ENCODE measurements around the gene DAPK1.

DAPK1 gene

DNA sequence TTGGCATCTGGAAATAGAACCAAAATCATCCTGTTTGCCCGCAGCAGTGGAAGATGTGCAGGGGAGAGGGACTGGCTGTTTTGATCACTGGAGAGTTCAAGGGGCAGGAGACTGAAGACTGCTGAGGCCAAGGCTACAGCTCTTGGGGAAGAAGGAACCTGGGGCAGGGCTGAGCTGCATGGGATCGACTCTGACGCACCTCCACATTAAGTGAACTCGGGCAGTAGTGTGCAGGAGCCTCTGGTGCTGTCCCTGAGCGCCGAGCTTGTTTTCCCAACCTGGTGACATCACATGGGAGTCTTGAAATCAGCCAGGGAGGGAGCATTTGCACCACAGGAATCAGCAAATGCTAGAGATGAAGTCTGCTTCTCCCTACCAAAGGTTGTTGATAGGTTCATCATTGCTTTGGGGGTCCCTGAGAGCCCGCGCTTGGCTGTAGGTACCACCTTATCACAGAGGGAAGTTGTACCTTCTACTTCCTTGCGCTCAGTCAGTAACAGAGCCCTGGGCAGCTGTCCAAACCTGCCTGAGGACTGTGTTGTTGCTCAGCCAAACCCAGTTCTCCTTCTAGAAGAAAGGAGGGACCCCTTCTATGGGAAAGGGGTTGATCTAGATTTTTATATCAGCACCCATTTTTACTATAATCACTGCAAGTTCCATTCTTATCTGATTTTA, 175.9 kb downstream of the DAPK1 start:
- no peak for ATAC-seq

DNA sequence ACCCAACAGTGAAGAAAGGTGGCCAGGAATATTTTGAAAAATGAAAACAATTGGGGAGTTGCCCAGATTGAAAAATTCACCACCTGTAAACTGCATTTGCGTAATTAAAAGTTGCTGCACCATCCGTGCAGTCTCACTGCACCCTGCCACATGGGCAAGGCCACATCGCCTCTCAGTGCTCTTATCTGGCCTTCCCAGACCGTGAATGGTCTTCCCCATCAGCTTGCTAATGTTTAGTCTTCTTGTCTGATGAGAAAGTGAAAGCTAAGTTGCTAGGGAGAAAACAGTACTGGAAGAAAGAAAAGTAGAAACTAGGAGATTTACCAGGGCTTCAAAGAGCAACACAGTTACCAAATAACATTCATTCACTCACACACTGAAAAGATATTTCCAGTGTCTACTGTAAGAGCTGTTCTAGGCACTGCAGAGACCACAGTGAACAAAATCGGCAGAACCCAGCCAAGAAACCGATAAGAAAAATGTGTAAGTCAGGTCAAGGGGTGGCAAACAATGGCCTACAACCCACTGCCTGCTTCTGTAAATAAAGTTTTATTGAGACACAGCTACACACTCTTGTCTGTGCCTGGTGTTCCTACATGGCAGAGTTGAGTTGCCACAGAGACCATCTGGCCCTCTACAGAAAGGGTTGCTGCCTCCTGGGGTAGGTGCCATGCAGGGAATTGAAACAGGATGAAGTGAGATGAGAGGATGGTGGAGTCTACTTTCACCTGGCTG, 177.1 kb downstream of the DAPK1 start:
- no peak for ATAC-seq

DNA sequence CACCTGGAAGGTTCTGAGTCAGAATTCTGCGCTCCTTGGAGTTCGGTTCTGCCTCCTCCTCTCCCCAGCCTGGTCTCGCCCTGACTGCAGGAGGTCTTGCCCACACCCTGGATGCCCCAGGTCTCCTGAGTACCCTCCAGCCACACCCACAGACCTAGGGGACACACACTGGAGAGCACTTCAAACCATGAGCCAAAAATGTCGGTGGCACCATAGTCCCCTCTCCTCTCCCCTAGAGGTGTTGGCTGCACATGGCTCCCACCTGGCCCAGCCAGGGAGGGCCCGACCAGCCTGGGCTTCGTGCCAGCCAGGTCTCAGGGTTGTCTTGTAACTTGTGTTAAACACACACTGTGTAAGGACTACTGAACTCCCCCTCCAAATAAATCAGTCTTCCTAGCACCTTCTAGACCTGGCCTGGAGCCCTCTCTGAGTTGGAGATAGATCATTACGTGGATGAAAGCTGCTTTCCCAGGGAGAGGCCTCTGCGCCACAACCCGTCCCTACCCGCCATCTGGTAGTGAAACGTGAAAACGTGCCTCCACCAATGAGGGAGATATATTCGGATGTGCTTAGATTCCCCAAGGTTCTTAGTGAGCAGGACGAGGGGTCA, 178.3 kb downstream of the DAPK1 start:
- ATAC-seq, result no peak

DNA sequence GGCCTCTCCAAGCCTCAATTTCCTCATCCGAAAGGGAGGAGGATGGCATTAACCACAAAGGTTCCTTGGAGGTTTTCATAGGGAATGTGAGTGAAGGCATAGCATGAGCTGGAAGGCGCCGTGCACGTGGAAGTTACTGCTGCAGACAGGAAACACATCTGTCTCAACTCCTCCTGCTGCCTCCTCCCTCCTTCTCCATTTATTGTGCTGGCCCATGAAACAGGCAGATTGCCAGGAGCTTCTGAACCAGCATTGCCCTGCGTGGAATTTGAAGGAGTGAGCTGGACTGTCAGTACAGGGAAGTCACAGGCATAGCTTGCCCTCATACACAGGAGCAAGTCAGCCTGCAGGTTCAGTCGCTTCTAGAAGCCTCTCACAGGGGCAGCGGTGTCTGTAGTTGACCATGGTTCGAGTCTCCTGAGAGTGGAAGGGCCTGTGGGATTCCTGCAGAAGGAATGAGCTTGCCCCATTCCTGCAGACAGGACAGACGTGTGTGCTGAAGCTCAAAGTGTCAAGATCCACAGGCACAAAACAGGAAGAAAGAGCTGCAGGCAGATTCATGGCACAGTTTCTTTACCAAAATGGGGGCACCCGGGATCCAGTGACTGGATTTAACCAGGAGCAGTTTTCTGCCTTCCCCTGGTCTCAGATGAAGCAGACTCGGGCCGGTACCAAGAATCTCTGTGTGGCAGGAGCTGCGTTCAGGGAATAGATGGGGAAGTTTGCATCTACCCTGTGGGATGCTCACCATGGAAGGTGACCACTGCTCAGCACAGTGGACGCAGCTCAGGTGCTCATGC, 179.5 kb downstream of the DAPK1 start:
- ATAC-seq, result no peak

DNA sequence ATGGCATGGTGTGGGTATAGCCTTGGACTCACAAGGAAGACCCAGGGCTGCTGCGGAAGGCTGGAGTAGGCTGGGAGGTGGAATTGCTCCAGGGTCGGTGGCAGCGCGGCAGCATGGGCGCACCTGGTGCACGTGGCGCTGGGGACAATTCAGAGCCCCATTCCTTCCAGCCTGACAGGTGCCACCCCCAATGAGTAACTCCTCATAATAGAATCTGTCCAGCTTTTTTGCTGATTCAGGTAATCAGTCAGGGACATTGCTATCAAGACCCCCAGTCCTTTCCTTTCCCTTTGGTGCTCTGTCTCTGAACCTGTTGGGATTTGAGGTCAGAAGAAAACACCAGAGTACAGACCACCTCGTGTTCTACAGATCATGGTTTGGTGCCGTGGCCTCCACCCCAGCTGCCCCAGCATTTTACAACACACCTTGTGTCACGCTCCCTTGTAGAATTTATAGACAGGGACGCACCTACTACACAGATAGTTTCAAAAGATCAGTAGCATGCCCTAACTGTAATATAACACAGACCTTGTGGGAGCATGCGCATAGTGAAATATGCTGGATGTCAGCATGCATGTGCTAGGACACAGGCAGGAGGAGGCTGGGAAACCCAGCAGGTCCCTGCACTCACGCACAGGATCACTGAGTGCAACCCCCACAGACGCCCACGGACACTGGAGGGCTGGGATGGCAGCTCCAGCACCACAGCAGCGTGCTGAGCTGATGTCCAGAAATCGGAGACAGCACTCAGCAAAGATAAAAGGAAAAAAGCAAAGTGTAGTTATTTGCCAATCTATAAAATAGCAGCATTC, 180.3 kb downstream of the DAPK1 start:
- no peak for ATAC-seq

DNA sequence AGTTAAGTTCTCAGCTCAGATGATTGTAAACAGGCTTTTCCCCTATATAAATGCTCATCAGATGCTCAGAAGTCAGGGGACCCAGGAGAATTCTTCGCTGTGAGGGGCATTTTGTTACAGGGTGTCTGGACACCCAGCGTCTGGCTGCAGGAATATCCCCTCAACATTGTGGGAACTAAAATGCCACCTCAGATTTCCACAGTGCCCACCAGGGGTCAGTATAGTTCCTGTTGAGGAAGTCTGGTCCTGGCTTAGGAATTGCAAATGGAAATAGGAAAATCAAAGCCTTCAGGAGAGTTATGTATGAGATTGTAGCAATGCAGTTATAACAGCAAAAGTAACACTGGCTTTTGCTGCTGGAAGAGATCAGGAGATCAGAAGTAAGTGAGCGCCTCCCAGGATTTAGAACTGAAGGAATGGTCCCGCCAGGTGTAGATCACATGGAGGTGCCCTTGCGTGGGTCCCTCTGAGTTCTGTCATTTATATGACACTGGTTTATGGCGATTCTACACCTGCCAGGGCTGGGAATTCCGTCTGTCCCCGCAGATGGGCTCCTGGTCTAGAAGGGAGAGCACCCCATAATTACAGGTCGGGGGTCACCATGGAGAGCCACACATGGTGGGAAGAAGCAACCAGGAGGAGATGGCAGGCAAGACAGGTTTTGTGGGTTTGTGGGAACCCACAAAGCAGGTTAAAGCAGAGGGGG, 181.1 kb downstream of the DAPK1 start:
- ATAC-seq, result no peak

DNA sequence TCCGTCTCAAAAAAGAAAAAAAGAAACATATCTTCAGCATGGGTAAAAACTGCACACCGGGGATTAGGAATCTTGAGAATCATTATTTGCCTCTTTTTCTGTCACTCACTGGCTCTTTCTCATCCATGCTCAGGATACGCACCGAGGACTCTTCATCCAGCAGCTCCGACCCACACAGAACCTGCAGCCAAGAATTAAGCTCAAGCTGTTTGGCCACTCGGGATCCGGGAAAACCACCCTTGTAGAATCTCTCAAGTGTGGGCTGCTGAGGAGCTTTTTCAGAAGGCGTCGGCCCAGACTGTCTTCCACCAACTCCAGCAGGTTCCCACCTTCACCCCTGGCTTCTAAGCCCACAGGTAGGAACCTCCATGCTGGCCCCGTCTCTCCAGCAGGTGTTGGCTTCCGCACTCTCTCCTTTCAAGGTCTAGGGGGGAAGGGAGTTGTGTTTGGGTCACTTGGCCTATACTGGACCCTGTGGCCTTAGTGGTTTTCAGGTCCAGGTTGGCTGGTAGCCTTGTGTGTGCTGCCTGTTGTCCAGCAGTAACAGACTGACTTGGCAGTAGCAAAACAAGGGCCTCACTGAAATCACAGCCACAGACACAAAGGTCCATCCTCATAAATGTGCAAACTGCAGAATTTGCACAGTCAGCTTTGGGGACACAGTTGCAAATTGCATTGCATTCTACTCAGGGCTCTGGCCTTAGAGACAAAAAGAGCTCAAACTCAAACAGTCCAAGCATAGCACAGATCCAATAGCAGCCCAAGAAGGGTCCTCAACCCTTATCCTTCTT, 183.8 kb downstream of the DAPK1 start:
- ATAC-seq, result no peak

DNA sequence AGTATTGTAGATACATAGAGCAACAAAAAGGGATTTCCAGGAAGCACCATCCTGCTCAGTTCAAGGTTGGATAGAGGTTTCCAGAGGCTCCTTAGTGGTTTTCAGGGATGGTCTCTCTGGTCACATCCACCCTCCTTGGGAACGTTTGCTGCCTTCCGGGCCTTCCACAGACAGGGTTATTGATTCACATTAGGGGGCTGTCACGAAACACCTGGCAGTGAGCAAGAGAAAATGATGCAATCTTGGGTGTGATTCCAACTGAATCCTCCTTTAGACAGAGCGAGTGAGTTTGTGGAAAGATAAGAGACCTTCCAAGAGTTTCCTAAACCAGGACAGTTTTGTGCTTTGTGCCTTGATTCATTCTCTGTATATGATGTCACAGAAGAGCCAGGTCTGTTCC, 184.4 kb downstream of the DAPK1 start:
- no peak for ATAC-seq

DNA sequence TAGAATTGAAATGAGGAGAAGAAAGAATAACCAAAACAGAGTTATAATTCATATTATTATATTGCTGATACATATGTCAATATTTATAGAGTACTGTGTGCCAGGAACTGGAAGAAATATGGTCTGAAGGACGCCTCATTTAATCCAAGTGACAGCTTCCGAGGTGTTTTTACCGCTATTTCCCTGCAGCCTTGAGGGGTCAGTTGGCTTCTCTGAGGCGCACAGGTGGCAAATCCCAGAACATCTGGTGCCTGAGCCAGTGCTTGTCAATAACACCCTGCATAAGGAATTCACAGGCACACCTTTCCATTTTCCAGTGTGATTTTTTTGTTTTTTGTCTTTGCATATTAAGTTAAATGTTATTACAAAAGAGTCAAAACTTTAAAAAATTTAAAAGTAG, 185.0 kb downstream of the DAPK1 start:
- ATAC-seq, result no peak

DNA sequence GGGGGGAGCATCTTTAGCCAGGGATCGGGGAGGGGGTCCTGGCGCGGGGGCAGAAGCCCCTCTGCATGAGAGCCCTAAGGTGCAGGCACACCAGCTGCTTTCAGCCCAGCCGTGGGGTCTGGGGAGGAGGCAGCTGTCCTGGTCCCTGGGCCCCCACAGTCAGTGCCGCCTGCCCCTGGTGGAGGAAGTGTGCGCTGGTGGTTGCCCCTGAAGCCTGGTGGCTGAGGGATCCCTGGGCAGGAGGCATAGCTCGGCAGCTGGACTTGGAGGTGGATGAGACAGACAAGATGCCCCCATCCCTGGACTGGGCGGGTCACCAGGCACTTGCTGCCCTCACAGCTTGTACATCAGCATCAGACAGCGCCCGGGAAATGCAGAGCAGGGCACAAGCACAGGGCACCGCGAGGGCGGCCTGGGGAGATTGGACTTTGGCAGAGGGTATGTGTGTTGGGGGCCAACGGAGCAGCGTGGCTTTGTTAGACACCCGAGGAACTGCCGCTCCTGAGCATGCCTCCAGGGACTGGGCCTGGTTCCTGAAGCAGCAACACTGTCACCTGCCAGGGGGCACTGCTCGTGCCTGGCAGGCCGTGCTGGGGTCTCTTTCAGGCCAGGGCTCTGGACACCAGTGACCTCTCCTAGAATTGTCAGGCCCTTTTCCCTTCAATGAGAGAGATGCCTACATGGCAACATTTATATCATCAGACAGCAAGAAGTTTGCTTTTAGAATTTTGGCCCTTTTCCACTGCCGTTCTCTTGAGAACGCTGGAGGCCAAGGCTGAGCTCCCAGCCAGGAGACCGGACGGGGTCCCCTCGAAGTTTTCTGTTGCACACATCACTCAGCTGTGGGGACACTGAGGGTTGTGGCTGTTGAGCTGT, 186.3 kb downstream of the DAPK1 start:
- ATAC-seq, result no peak

DNA sequence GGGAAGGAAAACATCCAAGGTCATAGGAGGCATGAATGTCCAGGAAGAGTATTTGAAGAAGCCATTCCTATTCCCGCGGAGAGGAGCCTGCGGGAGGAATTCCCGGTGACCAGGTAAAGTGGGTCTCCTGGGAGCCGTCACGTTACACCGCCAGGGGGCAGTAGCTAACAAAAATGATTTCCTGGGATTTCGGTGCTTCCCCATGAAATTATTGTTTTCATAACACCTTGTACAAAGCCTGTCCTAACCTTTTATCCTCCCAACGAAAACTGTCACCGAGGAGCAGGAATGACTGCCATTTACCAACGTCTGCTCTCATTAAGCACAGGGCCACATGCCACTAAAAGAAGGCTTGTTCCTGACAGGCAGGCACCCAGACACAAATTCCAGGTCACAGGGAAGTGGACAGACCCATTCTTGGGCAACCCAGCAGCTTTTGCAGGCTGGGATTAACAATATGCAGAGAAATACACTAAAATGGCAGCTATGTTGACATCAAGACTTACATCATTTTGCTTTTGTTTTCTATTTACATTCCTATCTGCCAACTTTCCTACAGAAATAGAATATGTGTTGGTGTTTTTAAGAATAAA, 187.1 kb downstream of the DAPK1 start:
- ATAC-seq, result no peak

DNA sequence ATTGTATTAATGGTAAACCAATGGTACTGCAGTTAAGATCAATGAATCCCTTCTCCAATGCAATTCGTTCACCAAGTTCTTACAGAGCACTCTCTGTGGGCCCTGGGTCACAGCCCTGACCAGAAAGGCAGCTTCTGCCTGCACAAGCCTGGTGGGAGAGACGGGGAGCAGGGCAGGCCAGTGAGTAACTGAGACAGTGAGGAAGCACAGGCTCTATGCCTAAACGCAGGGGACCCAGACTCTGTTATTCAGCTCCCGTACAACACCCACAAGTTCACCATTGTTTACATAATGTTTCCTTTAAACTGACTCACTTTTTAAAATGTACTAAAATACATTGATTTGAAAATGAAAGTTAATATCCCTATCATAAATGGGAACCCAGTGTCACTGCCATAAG, 187.8 kb downstream of the DAPK1 start:
- peak; percentile 29 to 33 for ATAC-seq

DNA sequence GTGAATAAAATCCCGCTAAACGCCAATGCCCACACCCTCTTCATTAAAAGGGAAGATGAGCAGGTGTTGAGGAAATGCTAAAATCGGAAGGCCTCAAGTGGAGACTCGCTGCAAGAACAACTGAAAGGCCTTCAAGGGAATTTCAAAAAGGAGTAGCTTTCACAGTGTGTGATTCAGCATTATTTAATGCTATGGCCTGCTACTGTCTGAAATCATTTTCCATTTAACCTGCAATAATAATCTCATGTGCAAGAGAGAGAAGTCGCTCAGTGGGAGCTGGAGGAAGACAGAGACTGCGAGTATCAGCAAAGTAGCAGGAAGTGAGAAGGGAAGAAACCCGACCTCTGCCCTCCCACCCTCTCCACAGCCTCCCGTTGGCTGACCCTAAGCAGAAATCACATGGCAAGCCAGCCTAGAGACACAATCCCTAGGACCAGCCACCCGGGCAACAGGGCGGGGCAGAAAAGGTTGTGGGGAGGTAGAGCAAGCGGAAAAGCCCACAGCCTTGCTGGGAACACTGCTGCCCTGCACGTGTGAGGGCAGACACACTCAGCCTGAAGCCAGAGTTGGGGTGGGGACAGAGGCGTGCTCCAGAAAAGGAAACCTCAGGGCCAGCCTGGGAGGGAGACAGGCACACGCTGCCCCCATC, 188.3 kb downstream of the DAPK1 start:
- ATAC-seq, result peak in 1 of 2 donors; percentile 12

DNA sequence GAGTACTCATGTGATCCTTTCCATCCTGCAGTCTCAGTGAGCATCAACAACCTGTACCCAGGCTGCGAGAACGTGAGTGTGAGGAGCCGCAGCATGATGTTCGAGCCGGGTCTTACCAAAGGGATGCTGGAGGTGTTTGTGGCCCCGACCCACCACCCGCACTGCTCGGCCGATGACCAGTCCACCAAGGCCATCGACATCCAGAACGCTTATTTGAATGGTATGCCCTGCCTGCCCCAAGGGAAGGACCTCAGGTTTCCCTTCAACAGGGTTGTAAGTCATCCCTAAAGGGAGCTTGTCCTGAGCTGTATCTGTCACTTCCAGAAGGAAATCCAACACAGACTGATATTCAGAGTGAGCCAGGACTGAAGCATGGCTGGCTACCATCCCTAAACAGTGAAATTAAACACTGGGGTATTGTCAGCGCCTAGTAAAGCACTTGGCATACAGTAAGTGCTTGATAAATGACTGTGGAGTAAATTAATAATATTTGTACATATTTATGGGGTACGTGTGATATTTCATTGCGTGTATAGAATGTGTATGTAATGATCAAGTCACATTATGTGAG, 188.9 kb downstream of the DAPK1 start:
- no peak for ATAC-seq

DNA sequence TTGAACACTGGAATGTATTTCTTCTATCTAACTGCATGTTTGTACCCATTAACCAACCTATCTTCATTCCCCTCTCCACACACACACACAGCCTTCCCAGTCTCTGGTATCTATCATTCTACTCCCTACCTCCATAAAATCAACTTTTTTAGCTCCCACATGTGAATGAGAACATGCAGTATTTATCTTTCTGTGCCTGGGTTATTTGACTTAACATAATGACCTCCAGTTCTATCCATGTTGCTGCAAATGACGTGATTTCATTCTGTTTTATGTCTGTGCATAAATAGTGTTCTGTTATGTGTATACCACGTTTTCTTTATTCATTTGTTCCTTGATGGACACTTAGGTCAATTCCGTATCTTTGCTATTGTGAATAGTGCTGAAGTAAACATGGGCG, 189.5 kb downstream of the DAPK1 start:
- no peak for ATAC-seq

DNA sequence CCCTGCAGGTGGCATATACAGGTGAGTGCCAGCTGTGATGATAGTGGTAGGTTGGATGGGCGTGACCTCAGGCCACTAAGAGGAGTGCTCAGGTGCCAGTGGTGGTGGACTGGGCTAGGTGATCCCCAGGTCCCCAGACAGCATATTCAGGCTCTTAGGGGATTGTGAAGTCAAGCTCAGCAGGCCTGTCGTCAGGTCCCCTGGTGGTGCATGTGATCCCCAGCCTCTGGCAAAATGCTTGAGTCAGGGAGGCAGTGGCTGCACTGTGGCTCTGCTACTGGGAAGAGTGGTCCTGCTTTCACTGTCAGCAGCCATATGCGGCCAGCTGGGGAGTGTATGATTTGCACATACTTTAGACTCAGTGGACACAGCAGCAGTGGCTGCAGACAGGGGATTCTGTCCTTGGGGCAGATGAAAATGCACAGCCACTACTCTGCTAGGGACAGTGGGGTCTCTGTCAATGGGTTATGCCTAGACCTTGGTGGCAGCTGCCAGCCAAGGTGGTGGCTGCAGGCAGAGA, 196.6 kb downstream of the DAPK1 start:
- ATAC-seq, result no peak

DNA sequence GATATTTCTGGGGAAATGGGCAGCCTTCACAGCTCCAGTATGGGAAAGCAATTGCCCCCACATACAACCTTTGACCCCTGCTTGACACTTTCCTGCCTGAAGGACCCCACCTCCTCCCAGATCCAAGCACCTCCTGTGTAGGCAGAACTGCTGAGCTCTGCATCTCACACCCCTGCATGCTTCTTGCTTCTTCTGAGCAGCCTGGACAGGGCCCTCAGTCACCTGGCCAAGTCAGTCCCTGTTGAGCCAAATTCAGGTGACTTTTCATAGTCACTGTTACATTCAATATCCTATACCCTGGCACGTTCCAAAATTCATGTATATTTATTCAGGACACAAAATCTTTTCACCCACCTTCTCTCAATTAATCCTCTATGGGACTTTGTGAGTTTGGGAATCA, 197.9 kb downstream of the DAPK1 start:
- no peak for ATAC-seq

DNA sequence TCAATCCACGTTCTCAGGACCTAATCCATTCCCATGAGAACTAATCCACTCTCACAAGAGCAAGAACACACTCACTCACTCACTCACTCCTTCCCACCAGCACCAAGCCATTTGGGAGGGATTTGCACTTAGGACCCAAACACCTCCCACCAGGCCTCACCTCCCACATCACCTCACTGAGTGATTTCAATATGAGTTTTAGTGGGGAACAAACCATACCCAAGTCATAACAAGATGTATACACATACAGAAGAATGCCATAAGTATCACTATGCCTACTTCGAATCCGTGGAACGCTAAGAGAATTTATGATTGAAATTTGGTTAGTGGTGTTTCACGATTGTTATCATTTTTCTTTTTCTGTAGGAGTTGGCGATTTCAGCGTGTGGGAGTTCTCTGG, 199.0 kb downstream of the DAPK1 start:
- ATAC-seq, result no peak

All from activated CD4-positive, CD25-positive, alpha-beta regulatory T cell treated with anti-CD3 and anti-CD28 coated beads, Interleukin-2, amount 50 U/mL, for 24 hours (primary cell).